Choroid plexus epithelial cell (primary cell): Measurements from ENCODE around the gene UBE2L6.
A peak's percentile ranks its signal among the peaks of the same experiment; 100 is the strongest.

Experiments
- DNase-seq: peaks from one replicate; pipeline ENCODE4 v3.0.0-alpha.2; 2010; ENCODE audit warnings: low read depth
- H3K4me3 ChIP-seq: 2 replicates; pipeline ENCODE4 v1.5.1; 2011; ENCODE audit warnings: low read depth, mild to moderate bottlenecking, control low read depth, low read length, moderate library complexity
- CTCF ChIP-seq: conservative IDR thresholded peaks from 2 replicates; pipeline ENCODE4 v1.5.1; 2011; ENCODE audit warnings: low read depth, mild to moderate bottlenecking, control low read depth, inconsistent platforms, low read length, moderate library complexity

The UBE2L6 gene

DNA sequence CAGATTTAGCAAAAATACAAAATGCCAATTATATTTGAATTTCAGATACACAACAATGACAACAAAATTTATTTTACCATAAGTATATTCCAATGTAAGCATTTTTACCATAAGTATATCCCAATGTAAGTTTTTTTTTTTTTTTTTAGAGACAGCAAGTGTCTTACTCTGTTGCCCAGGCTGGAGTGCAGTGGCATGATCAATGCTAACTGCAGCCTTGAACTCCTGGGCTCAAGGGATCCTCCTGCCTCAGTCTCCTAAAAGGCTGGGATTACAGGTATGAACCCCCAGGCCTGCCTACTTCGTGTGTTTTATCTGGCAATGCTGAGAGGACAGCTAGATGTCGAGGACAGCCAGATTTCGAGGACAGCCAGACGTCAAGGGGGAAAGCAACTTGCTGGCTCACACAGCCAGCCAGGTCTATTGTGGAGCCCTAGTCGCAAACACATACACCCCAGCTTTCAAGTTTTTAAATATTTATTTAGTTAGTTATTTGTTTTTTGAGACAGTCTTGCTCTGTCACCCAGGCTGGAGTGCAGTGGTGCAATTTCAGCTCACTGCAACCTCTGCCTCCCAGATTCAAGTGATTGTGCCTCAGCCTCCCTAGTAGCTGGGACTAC, 28.9 kb upstream of the UBE2L6 start:
- no peak for TF ChIP-seq CTCF
- no peak for DNase-seq
- H3K4me3 ChIP-seq: no peak overlapping the region

- DNase-seq: no peak
- no peak overlapping the region for H3K4me3 ChIP-seq
- no peak for TF ChIP-seq CTCF
These were observed 20.7 kb upstream of the UBE2L6 start for GRCh38 chr11:57588046-57588710.

GRCh38 chr11:57586711-57587245, 19.3 kb upstream of the UBE2L6 start:
- no peak for TF ChIP-seq CTCF
- DNase-seq: no peak
- H3K4me3 ChIP-seq: no peak overlapping the region

DNA sequence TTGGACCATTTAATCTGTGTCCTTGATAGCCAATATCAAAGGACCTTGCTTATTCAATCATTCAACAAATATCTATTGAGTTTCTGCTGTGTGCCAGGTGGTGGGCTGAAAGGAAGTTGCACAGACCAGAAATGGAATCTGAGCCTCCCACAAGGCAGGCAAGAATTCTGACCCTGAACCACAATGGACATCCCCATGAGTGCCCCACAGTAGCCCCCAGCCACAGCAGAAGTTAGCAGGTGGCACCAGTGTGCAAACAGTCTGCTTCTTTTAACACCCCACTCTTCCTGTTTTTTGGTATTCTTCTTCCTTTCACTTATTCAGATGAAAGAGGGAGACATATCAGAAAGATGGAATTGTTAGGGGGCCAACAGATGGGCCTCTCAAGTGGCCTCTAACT, 17.8 kb upstream of the UBE2L6 start:
- no peak overlapping the region for H3K4me3 ChIP-seq
- peak; percentile 19 for DNase-seq
- no peak for TF ChIP-seq CTCF

- TF ChIP-seq CTCF: no peak
- DNase-seq: no peak
- no peak overlapping the region for H3K4me3 ChIP-seq
These were observed 16.9 kb upstream of the UBE2L6 start for GRCh38 chr11:57584341-57584740.

DNA sequence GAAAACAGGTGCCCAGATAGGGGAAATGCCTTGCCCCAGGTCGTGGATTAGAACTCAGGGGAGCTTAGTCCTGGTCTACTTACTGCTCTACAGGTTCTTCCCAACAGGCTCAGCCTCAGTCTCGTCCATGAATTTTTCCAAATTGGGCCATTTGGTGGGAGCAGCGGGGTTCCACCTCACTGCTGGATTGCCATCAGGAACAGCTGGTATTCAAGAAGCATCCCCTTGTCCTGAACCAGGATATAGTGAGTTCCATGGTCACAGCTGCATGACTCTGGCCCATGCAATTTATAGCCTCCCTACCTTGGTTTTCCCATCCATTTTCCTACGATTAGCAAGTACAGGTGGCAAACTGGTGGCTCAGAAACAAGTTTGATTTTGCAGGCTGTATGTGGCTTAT, 6.6 kb upstream of the UBE2L6 start:
- DNase-seq: no peak
- no peak for TF ChIP-seq CTCF
- no peak overlapping the region for H3K4me3 ChIP-seq

DNA sequence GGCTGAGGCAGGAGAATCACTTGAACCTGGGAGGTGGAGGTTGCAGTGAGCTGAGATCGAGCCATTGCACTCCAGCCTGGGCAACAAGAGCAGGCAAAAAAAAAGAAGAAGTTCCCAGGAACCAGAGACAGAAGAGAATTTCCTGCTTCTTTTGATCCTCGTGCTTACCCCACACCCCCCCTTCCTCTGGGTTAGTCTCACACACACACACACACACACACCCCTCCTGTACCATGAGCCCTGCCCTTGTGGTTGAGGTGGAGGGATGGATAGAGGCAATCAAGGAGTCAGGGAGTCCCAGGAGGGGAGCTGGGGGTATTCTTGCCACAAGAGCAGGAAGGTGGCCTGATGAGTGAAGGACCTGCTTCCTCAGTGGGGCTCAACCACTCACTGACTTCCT, 4.1 kb upstream of the UBE2L6 start:
- TF ChIP-seq CTCF: no peak
- no peak overlapping the region for H3K4me3 ChIP-seq
- no peak for DNase-seq
